ENCODE results near the gene BEX4. TPM values are rescaled to one million over a fixed set of nuclear protein-coding genes. Genes with fewer than 3 reads are reported as not detected.

The BEX4 gene
- total and polyA plus RNA-seq, 2 of the 8 experiments (the other 6 are each of a cell fraction or from before 2014, with no cell fraction given) = 27.2 to 45.1 TPM

Other genes starting within 250 kb of the BEX4 start
- 75.2 and 76.8 TPM in 2 replicates for gene BEX1, start 150.9 kb upstream of the BEX4 start, total RNA-seq (2021; fragmentation: NEBNext Ultra II Directional; extraction: Animal tissue kit (Norgen Biotek cat#: 25700))
- 39.9 and 61.0 TPM in 2 replicates for gene BEX1, start 150.9 kb upstream of the BEX4 start, polyA plus RNA-seq (2011; rRNA removed)
- not detected in 2 replicates for gene NXF3, start 122.0 kb upstream of the BEX4 start, total RNA-seq (2021; fragmentation: NEBNext Ultra II Directional; extraction: Animal tissue kit (Norgen Biotek cat#: 25700))
- gene NXF3, start 122.0 kb upstream of the BEX4 start, polyA plus RNA-seq (2011; rRNA removed) = 0.12 TPM in 1 of 2 replicates, not detected in the other
- gene TCEAL8, start 40.0 kb downstream of the BEX4 start, total RNA-seq (2021; fragmentation: NEBNext Ultra II Directional; extraction: Animal tissue kit (Norgen Biotek cat#: 25700)) = 81.0 and 82.2 TPM in 2 replicates
- gene TCEAL8, start 40.0 kb downstream of the BEX4 start, polyA plus RNA-seq (2011; rRNA removed) = 17.9 and 47.2 TPM in 2 replicates
- gene TCEAL5, start 61.6 kb downstream of the BEX4 start, total RNA-seq (2021; fragmentation: NEBNext Ultra II Directional; extraction: Animal tissue kit (Norgen Biotek cat#: 25700)) = 6.6 and 7.2 TPM in 2 replicates
- gene TCEAL5, start 61.6 kb downstream of the BEX4 start, polyA plus RNA-seq (2011; rRNA removed) = 0.13 and 0.17 TPM in 2 replicates
- gene BEX2, start 95.9 kb downstream of the BEX4 start, total RNA-seq (2021; fragmentation: NEBNext Ultra II Directional; extraction: Animal tissue kit (Norgen Biotek cat#: 25700)) = 57.5 and 60.2 TPM in 2 replicates
- gene BEX2, start 95.9 kb downstream of the BEX4 start, polyA plus RNA-seq (2011; rRNA removed) = 37.6 and 53.8 TPM in 2 replicates
- 11.6 and 12.9 TPM in 2 replicates for gene TCEAL7, start 115.1 kb downstream of the BEX4 start, total RNA-seq (2021; fragmentation: NEBNext Ultra II Directional; extraction: Animal tissue kit (Norgen Biotek cat#: 25700))
- gene TCEAL7, start 115.1 kb downstream of the BEX4 start, polyA plus RNA-seq (2011; rRNA removed) = 3.5 and 7.9 TPM in 2 replicates
- 36.5 and 36.8 TPM in 2 replicates for gene TCEAL9, start 141.4 kb downstream of the BEX4 start, total RNA-seq (2021; fragmentation: NEBNext Ultra II Directional; extraction: Animal tissue kit (Norgen Biotek cat#: 25700))
- 8.8 and 22.2 TPM in 2 replicates for gene TCEAL9, start 141.4 kb downstream of the BEX4 start, polyA plus RNA-seq (2011; rRNA removed)
- gene BEX3, start 161.4 kb downstream of the BEX4 start, total RNA-seq (2021; fragmentation: NEBNext Ultra II Directional; extraction: Animal tissue kit (Norgen Biotek cat#: 25700)) = 310 and 330 TPM in 2 replicates
- 282 and 366 TPM in 2 replicates for gene BEX3, start 161.4 kb downstream of the BEX4 start, polyA plus RNA-seq (2011; rRNA removed)

Measured in H1 (cell line).